Activated gamma-delta T cell treated with anti-CD3 and anti-CD28 coated beads, Interleukin-2, amount 50 U/mL, for 16 hours (primary cell): ENCODE results near the gene ZSWIM7.

ENCODE experiments used
- DNase-seq: peaks from one replicate; pipeline ENCODE4 v3.0.0-alpha.2; 2020; ENCODE audit warnings: low read depth

Gene ZSWIM7, protein sequence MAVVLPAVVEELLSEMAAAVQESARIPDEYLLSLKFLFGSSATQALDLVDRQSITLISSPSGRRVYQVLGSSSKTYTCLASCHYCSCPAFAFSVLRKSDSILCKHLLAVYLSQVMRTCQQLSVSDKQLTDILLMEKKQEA

DNA sequence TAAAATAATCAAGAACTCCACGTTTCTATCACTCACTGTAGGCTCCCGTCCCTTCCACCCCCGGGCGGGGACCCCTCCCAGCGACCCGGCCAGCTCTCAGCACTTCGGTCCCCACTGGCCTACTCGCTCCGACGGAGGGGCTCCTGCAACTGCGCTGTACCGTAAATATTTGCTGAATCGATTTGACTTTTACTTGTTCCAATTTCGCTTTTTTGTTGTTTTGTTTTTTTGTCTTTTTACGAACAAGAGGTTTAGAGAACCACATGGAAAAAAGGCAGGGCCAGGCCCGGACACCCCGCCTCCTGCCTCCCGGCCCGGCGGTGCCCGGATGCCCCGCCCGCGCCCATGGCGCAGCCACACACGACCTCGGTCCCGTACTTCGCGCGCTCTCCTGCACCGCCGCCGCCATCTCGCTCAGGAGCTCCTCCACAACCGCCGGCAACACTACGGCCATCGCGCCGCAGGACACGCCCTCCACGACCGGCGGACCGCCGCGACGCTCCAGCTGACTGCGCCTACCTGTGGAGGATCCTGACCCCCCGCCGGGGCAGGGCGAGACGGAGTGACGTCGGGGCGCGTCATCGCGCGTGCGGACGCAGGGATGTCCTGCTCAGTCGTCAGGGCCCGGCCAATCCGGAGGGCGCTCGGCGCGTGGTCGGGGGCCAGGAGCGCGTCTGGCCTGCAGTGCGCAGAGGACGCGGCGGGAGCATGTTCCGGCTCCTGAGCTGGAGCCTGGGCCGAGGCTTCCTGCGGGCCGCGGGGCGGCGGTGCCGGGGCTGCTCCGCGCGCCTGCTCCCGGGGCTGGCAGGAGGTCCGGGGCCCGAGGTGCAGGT, at the start of gene ZSWIM7, which contains the start of gene TTC19:
Gene ZSWIM7 (minus strand): TSS at position 564 of the 833 bp plus-strand sequence. CDS start 110 bp downstream, at position 454.
Gene TTC19 (plus strand): TSS at position 684 of the 833 bp plus-strand sequence. CDS start 25 bp downstream, at position 709.
- peak; percentile 85 for DNase-seq

DNA sequence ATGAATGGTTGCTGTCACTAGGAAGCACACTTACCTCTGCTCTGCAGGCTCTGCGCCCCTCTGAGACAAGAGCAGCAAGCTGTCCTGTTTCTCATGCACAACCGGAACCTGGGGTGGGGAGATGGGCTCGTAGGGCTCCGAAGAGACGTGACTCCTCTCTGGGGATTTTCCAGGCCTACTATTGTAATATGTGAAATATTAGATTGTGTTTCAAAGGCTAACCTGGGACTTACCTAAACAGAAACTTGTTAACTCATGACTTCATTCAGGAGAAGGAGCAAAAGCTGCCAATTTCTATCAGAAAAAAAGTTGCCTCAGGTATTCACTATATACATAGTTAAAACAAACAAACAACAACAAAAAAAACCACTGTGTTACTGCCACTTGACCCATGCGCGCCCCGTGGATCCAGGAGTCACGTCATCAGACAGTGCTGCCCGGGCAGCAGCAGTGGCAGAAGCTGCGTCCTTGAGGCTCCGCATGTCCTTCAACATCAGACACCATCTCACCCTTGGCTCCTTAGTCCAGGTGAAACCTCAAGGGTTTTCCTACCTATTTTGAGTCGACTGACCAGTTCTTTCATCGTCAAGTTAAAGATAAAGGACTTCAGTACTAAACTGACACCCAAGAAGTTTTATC, 49.4 kb upstream of the ZSWIM7 start:
- no peak for DNase-seq

DNA sequence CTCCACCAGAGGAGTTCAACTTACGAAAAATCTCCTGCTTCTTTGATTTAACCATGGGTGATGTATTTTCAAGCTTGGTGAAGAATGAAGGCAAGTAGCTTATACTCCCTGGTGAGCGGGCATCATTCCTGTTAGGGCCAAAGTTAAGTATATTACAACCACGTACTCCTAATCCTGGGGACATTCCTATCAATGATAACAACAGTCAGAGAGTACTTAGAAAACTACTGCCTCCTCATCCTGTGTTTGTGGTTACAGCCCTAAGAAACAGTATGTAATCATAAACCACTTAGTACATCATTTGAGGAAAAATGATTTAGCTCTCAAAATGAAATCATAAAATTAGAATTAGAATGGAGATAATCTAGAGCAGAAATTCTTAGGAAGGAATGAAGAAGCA, 47.5 kb upstream of the ZSWIM7 start:
- no peak for DNase-seq

DNA sequence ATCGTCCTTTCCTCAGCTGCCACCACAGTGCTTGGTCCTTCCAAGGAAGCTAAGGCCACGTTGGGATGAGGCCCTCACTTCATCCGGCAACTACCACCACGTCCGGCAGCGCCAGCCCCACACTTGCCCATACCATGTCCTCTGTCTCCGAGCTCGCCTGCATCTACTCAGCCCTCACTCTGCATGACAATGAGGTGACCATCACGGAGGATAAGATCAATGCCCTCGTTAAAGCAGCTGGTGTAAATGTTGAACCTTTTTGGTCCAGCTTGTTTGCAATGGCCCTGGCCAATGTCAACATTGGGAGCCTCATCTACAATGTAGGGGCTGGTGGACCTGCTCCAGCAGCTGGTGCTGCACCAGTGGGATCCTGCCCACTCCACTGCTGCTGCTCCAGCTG, 45.0 kb upstream of the ZSWIM7 start:
- no peak for DNase-seq

DNA sequence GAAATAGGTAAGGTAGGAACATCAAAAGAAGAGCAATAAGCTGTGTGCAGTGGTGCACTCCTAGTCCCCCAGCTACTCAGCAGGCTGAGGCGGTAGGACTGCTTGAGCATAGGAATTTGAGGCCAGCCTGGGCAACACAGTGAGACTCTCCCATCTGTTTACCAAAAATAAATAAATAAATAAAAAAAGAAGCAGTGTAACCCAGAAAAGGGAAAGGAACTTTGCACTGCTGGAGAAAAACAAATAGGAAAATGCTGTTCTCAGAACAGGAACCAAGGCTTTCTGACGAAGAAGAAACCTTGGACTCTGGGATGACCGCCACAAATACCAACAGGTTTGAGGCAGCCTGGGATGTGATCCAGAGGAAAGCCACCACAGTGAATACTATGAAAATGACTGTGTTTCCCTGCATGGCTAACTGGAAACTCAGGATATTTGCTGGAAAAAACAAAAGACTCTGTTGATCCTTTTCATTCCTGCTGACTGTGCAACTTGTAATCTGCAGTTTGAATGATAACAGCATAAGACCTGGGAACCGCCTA, 41.3 kb upstream of the ZSWIM7 start:
- no peak for DNase-seq

DNA sequence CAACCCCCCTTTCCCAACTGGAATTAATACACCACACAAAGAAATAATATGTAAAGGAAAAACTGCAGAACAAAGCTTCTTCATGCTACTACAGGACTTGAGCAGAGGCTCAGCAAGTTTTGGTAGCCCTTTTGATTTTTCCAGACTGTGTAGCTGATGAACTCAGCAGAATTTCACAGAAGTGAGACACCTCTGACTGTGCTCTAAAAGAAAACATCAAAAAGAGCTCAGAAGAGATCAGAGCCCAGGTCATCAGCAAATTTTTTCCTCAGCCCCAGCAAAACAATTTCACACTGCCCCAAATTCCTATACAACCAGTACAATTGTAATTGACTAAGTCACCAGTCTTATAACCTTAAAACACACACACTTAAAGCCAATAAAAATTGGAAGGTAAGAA, 38.1 kb upstream of the ZSWIM7 start:
- no peak for DNase-seq

DNA sequence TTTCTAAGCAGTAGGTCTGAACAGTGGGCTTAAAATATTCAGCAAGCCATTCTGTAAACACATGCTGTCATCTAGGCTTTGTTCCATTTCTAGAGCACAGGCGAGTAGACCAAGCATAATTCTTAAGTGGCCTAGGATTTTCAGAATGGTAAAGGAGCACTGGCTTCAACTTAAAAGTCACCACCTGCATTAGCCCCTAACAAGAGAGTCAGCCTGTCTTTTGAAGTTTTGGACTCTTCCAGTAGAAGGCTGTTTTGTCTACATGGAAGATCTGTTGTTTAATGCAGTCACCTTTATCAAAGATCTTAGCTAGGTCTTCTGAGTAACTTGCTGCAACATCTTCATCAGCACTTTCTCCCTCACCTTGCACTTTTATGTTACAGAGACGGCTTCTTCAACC, 36.8 kb upstream of the ZSWIM7 start:
- DNase-seq = no peak

DNA sequence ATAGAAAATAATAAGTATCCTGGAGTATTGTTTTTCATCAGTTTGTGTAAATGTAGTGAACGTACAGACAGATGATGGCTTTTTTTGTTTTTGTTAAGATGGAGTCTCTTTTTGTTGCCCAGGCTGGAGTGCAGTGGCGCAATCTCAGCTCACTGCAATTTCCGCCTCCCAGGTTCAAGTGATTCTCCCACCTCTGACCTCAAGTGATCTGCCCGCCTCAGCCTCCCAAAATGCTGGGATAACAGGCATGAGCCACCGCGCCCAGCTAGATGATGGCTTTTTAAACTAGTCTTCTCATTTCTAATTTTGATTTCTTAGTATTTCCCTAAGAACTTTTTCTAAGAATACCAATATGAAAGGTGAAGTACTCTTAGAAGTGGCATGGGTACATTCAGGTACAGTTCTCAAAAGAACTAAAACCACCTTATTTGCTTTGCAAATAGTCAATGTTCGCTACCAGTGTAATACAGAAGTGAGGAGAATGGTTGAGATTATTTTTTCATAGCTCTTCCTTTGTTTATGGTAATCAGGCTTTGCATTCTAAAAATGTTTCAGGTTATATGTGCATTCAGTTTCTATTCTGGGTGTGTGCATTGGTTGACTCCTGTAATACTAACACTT, 34.3 kb upstream of the ZSWIM7 start:
- DNase-seq = no peak

DNA sequence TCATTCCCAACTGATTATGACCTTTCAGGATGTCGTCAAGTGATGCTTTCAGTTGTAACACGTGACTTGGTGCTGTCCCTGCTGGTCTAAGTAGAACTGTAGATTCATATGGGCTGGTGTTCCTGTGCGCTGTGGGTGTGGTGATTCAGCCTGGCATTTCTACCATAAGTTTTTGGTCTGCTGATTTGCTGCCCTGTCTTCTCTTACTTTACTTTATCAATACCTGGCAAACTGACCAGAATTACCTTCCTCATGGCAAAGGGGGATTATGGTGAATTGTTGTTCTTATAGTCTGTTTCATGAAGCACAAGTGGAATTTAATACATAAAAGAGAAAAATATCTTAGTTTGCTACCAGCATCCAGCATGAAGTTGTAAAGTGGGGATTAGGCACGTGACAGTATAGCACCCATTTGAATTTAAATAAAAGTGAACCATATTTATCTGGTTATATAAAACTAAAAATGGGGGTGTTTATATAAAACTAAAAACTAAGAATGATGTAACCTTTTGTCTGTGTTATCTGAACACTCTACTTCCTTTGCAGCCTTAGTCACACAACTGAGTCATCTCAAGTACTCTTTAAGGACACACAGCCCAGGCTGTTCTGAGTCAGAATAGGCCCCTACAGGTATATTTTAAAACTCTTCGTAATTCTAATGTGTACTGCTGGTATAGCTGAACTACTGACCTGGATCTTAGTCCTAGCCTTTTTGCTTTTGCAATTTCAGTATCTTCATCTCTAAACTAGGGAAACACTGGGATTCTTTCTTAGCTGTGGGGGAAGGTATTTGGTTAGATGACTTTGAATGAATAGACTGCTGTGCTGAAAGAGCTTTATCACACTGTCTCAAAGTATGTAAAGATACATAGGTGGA, 28.4 kb upstream of the ZSWIM7 start:
- peak; percentile 25 for DNase-seq

DNA sequence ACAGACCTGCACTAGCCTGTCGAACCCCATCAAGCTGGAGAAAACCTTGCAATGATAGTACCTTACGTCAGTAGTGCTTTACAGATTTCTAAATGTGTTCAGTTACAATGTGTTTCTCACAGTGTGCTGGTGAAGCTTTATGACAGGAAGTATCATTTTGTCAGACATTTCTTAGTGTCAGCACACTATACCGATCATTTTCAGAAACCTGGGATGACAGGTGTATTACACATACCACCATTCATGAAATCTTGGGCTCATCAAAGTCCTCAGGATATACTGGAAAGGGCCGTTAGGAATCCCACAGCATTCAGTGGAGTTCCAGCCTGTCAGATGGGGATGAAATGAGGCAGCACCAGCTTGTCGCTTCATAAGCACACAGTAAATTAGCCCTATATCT, 27.4 kb upstream of the ZSWIM7 start:
- no peak for DNase-seq

DNA sequence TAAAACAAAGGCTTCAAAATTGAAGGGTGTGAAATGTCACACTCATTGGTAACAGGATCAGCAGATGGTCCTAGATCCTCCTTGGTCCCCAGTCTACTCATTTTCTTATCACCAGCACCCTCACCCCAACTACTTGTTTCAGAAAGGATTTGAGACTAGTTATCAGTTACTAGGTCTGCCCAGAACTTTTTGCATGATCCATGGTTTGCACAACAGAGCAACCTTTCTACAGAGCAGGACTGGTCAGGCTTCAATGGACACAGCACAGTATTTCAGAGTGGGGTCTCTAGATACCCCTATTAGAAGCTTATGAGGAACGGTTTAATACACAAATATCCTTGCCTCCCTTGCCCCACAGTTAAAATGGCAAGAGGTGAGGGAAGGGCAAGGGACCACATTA, 25.7 kb upstream of the ZSWIM7 start:
- DNase-seq = no peak

DNA sequence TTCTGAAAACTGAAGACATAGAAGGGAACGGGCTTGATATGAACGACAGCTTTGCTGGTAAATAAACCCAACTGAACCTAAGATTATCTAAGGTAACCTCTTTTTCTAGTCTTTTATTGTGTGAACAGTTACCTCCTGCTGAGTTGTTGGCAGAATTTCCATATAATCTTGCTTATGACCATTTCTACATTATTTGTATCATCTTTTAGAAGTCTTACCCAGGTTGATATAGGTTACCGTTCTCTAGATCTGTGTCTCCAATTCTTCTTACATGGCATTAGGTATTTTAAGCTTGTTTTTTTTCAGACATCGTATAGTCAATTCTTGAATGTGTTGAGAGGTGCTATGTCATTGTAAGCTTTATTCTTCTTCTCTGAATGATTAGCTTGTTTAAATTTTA, 24.4 kb upstream of the ZSWIM7 start:
- DNase-seq = no peak

DNA sequence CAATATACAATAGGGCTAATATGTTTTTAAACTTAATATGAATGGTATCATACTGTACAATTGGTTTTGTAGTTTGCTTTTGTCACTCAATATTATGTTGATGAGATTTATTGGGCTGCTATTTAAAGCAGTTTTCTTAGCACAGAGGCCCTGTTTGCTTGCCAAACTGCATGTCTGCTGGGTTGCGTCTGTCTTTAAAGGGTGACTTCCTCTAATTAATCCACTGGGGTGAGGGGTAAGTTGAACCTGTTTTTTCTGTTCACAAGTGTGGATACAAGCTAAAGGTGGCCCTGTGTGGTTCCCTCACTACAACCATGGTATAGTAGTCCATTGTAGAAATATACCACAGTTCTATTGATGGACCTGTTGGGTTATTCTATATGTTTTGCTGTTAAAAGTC, 19.8 kb upstream of the ZSWIM7 start:
- no peak for DNase-seq

DNA sequence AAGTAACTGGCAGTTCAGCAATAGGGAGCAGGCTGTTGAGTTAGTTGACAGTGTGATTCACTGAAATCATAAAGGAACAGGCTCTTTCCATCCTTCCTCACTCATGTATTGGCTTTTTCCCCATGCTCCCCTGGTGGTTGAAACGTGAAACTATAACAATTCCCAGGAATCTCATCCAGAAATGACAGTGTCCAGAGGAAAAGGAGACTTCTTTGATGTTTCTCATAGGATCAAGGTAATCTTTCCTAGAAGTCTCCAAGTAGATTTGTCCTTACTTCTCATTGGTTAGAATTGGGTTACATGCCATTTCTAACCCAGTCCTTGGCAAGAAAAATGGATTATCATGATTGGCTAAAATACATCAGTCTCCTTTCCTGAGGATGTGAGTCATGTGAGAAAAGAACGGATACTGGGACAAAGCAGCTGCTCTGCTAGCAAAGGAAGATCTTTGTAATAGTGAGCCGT, 14.5 kb upstream of the ZSWIM7 start:
- DNase-seq = no peak

DNA sequence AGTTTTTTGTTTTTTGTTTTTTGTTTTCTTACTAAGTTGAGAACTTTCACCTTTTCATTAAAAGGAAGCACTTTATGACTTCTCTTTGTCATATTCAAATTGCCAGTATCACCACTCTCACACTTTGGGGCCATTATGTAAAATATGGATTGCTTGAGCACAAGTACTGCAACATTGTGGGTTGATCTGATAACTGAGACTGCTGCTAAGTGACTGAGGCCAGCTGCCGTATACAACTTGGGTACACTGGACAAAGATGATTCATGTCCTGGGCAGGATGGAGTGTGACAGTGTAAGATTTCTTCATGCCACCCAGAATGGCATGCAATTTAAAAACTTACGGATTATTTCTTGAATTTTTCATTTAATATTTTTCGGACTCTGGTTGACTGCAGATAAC, 7.9 kb upstream of the ZSWIM7 start:
- DNase-seq = no peak

DNA sequence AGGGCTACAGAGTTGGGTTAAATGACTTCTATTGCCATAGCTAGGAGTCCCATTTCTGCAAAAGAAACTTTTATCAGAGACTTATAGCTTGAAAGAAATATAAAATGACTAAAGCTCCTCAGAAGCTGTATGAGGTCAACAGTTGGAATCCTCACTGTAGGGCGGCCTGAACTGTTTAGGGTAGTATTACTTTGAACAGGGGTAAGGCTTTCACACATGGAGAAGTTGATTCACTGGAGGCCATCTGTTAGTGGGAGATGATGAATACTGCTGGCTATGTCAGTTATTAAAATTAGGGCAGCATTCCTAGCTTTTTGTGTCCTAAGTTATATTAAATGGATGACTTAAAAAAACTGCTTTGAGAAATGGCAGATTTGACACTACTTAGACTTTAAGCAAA, 6.1 kb upstream of the ZSWIM7 start:
- DNase-seq = no peak

DNA sequence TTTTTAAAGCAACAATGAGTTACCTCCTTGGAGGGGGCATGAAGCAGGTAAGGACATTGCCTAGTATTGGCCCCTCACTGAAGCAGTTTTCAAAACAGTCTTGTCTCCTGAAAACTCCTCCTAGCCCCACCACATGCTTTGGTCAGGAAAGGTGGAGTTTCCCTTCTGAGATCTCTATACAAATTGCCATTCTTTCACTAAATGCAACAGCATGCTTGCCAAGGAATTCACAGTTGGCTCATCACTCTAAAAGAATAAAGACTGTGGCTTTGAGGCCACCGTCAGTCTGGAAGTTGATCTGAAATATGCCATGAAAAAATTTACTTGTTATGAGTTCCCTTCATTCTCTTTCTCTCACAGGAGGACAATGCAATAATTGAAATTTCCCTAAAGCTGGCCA, 4.3 kb upstream of the ZSWIM7 start:
- DNase-seq = no peak

DNA sequence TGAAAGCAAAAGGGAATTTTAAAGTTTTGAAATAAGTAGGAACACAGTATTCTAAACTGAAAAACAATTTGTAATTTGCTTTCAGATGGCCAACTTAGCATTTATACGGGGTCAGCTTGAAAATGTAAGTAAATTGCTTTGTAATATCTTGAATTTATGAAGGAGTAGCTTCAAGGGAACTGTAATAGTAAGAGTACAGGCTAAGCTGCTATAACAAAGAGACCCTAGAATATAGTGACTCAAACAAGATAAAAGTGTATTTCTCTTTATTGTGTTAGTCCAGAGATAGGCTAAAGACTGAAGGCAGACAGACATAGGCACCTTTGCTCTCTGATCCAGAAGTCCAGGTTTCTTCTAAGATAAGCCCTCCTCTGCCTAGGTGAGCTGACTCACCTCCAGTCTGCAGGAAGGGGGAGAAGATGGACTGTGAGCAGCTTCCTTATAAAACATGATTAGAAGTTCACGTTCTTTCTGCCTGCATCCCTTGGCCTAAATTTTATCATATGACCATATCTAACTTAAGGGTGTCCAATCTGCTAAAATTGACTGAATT, 3.3 kb upstream of the ZSWIM7 start:
- no peak for DNase-seq

DNA sequence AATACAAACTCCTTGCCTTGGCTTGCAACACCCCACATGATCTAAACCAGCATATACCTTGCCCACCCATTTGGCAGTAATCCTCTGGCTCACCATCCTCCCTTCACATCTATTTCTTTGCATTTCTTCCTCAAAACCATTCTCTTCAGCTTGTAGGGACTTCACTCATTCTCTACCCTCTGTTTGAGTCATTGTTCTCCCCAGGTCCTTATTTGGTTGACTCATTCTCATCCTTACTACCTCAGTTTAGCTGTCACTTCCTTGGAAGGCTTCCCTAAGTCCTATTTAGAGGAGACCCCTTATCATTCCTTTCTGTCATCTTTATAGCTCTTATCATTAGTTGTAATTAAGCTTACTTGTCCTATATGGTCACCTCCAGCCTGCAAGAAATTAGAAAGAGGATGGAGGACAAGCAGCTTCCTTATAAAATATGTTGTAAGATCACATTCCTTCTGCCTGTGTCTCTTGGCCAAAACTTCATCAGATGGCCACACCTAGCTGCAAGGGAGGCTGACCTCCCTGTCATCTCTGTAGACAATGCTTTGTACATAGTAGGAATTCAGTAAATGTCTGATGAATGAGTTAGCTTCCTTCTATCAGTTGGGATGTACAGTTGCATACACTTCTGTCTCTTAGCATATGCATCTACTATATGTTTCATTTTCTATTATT, 1.9 kb upstream of the ZSWIM7 start:
- DNase-seq = no peak
